Smooth muscle cell of trachea (primary cell): ENCODE data around the gene EXOC7. TPM values are rescaled to one million over a fixed set of nuclear protein-coding genes. Genes with fewer than 3 reads are reported as not detected.

Experiments
- total RNA-seq: library from RNA; depleted of rRNA; stranded (reverse); fragments of >200 nt; gene quantifications from 2 replicates; pipeline ENCODE4 v1.2.1, GENCODE V29; 2014

Gene EXOC7
- total RNA-seq: 107 and 137 TPM in 2 replicates

GRCh38 chr17:76103274-76104139, at the start of gene EXOC7:
Gene EXOC7 (minus strand): TSS chr17:76103787. CDS start chr17:76103692, 95 bp downstream.

GRCh38 chr17:76141212-76142038, 37.8 kb upstream of the EXOC7 start, which contains the start of gene FOXJ1:
Gene FOXJ1 (minus strand): TSS chr17:76141245. CDS start chr17:76140395, 850 bp downstream.

GRCh38 chr17:76078860-76079534, 24.6 kb downstream of the EXOC7 start, which contains the start of gene ZACN:
Gene ZACN (plus strand): TSS chr17:76079182. CDS start chr17:76079265, 83 bp downstream.

GRCh38 chr17:76074390-76075363, 28.9 kb downstream of the EXOC7 start, which contains the start of gene GALR2:
Gene GALR2 (plus strand): TSS chr17:76074781. CDS start chr17:76074884, 103 bp downstream.

GRCh38 chr17:76072148-76072858, 31.3 kb downstream of the EXOC7 start, which contains the start of gene SRP68:
Gene SRP68 (minus strand): TSS chr17:76072517. CDS start chr17:76072491, 26 bp downstream.

Other genes with a start within 250 kb of the EXOC7 start
- gene WBP2, start 248.5 kb downstream of the EXOC7 start, total RNA-seq: 32.1 and 45.0 TPM in 2 replicates
- 6.4 and 33.7 TPM in 2 replicates for gene TRIM47, start 225.2 kb downstream of the EXOC7 start, total RNA-seq
- gene TRIM65, start 206.8 kb downstream of the EXOC7 start, total RNA-seq: 13.4 and 30.8 TPM in 2 replicates
- 40.3 and 42.3 TPM in 2 replicates for gene MRPL38, start 198.9 kb downstream of the EXOC7 start, total RNA-seq
- 13.2 and 18.2 TPM in 2 replicates for gene FBF1, start 162.7 kb downstream of the EXOC7 start, total RNA-seq
- 54.4 and 59.4 TPM in 2 replicates for gene ACOX1, start 124.6 kb downstream of the EXOC7 start, total RNA-seq
- 14.1 and 14.5 TPM in 2 replicates for gene TEN1, start 124.5 kb downstream of the EXOC7 start, total RNA-seq
- gene CDK3, start 102.9 kb downstream of the EXOC7 start, total RNA-seq: 1.3 and 1.9 TPM in 2 replicates
- gene EVPL, start 76.5 kb downstream of the EXOC7 start, total RNA-seq: under 0.01 TPM in 1 of 2 replicates, not detected in the other
- gene SRP68, start 31.3 kb downstream of the EXOC7 start, total RNA-seq: 37.4 and 46.7 TPM in 2 replicates
- gene GALR2, start 29.0 kb downstream of the EXOC7 start, total RNA-seq: not detected in 2 replicates
- under 0.01 and 0.15 TPM in 2 replicates for gene ZACN, start 24.6 kb downstream of the EXOC7 start, total RNA-seq
- 0.17 TPM in 1 of 2 replicates, not detected in the other for gene FOXJ1, start 37.5 kb upstream of the EXOC7 start, total RNA-seq
- gene RNF157, start 136.7 kb upstream of the EXOC7 start, total RNA-seq: 1.7 and 5.1 TPM in 2 replicates
- gene UBALD2, start 161.6 kb upstream of the EXOC7 start, total RNA-seq: 2.2 and 3.1 TPM in 2 replicates
- gene QRICH2, start 204.5 kb upstream of the EXOC7 start, total RNA-seq: 2.0 and 5.1 TPM in 2 replicates